ENCODE measurements around the gene LSMEM2. TPM values are rescaled to one million over a fixed set of nuclear protein-coding genes. Genes with fewer than 3 reads are reported as not detected.
"Not testable (repeated sequence)": the region's sequence is repeated elsewhere in the genome, so short reads cannot be mapped to it uniquely, and the experiment has no call there.

Gene LSMEM2
- total RNA-seq, 1 experiment from 2014 or later = not detected

- in situ Hi-C loops (cut with HindIII; ENCODE audit: low pct_unique_long_range_greater_than_20kb, low sequenced_read_pairs) = no loop called here
- DNase-seq (ENCODE audit: low read depth) = no peak
Observed at GRCh38 chr3:50261505-50261904, 17.4 kb upstream of the LSMEM2 start.

DNA sequence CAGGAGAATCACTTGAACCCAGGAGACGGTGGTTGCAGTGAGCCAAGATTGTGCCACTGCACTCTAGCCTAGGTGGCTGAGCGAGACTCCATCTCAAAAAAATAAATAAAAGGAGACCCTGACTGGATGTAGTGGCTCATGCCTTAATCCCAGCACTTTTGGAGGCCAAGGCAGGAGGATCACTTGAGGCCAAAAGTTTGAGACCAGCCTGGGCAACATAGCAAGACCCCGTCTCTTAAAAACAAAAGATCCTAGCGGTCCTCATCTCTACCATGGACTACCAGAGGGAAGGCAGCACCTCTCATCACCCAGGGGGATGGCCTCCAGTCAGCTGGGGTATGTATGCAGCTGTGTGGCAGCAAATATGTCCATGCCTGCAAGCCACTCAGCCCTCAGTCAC is 16.7 kb upstream of the LSMEM2 start:
- in situ Hi-C loops (cut with HindIII; ENCODE audit: low pct_unique_long_range_greater_than_20kb, low sequenced_read_pairs); DNase-seq (ENCODE audit: low read depth): not testable (repeated sequence)

DNA sequence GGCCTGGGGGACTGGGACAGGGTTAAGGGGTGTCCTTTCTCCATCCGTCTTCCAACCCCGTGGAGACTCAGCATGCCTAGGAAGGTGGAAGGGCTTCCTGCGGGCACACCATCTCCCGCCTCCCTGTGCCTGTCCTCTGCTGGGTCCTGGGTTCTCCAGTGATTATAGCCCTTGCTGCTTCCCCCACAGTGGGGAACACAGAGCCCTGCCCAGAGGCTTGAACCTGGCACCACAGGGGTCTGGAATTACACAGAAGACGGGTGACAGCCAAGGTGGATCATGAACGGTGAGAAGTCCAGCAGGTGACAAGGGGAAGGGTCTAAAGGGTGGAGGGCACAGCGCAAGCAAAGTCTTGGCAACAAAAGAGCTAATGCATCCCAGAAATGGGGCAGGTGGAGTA is 16.1 kb upstream of the LSMEM2 start:
- DNase-seq (ENCODE audit: low read depth) = no peak
- in situ Hi-C loops (cut with HindIII; ENCODE audit: low pct_unique_long_range_greater_than_20kb, low sequenced_read_pairs) = no loop called here

DNA sequence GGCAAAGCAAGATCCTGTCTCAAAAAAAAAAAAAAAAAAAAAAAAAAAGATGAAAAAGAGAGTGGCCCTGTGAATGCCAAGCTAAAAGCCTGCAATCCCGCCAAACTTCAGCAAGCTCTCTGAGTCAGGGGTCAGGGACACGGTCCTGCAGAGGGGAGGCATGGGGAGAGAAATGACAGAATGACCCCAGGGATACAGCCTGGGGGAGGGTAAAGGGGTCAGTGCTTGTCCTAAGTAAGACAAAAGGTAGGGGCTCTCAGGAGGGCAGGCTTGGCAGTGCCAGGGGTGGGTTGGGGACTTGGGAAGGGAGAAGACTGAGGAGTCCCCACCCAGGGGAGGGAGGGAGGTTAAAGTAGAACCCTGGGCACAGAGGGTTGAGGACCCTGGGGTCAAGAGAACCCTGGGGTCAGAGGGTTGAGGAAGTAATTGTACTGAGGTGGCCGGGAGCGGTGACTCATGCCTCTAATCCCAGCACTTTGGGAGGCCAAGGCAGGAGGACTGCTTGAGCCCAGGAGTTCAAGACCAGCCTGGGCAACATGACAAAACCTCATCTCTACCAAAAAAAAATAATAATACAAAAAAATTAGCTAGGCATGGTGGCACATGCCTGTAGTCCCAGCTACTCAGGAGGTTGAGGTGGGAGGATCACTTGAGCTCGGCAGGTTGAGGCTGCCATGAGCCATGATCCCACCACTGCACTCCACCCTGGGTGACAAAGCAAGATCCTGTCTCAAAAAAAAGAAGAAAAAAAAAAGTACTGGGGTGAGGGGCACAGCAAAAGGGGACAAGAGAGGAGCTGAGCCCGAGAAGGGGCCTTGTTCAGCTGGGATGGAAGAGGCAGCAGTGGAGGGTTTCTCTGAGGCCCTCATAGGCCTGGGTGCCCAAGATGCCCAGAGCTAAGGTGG is 15.2 kb upstream of the LSMEM2 start:
- in situ Hi-C loops (cut with HindIII; ENCODE audit: low pct_unique_long_range_greater_than_20kb, low sequenced_read_pairs) = no loop called here
- no peak for DNase-seq (ENCODE audit: low read depth)

- in situ Hi-C loops (cut with HindIII; ENCODE audit: low pct_unique_long_range_greater_than_20kb, low sequenced_read_pairs) = no loop called here
- peak; percentile 97 for DNase-seq (ENCODE audit: low read depth)
Observed at GRCh38 chr3:50264383-50264963, 14.4 kb upstream of the LSMEM2 start.

GRCh38 chr3:50264964-50265485 is 13.9 kb upstream of the LSMEM2 start:
- DNase-seq (ENCODE audit: low read depth) = no peak
- in situ Hi-C loops (cut with HindIII; ENCODE audit: low pct_unique_long_range_greater_than_20kb, low sequenced_read_pairs) = no loop called here

GRCh38 chr3:50265571-50265970 is 13.3 kb upstream of the LSMEM2 start:
- no peak for DNase-seq (ENCODE audit: low read depth)
- in situ Hi-C loops (cut with HindIII; ENCODE audit: low pct_unique_long_range_greater_than_20kb, low sequenced_read_pairs) = no loop called here

GRCh38 chr3:50266017-50266416 is 12.9 kb upstream of the LSMEM2 start:
- DNase-seq (ENCODE audit: low read depth) = no peak
- in situ Hi-C loops (cut with HindIII; ENCODE audit: low pct_unique_long_range_greater_than_20kb, low sequenced_read_pairs) = no loop called here

DNA sequence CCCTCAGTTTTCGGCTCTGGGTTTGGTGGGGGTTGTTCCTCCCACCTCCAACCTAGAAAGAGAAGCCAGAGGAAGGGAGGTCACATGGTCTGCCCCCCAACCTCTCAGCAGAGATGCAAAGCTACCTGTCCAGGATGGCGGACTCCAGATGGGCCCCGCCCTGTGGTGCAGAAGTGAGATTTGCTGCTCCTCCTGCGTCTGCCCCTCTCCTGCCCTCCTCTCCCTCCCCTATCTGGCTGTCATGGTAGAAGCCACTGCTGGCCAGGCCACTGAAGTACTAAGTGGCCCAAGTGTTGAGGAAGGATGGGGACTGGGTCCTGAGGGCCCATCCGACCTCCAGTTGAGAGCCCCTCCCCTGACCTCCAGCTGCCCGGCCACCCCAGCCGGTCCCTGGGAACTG is 12.1 kb upstream of the LSMEM2 start:
- in situ Hi-C loops (cut with HindIII; ENCODE audit: low pct_unique_long_range_greater_than_20kb, low sequenced_read_pairs) = no loop called here
- DNase-seq (ENCODE audit: low read depth) = no peak

GRCh38 chr3:50267280-50267913 is 11.5 kb upstream of the LSMEM2 start:
- in situ Hi-C loops (cut with HindIII; ENCODE audit: low pct_unique_long_range_greater_than_20kb, low sequenced_read_pairs) = no loop called here
- no peak for DNase-seq (ENCODE audit: low read depth)

- in situ Hi-C loops (cut with HindIII; ENCODE audit: low pct_unique_long_range_greater_than_20kb, low sequenced_read_pairs) = no loop called here
- no peak for DNase-seq (ENCODE audit: low read depth)
Observed at GRCh38 chr3:50268276-50268675, 10.6 kb upstream of the LSMEM2 start.

GRCh38 chr3:50268703-50269451 is 10.0 kb upstream of the LSMEM2 start, which contains the start of gene SEMA3B:
SEMA3B (plus strand) TSS chr3:50269147; CDS start chr3:50269241, 94 bp downstream.
- in situ Hi-C loops (cut with HindIII; ENCODE audit: low pct_unique_long_range_greater_than_20kb, low sequenced_read_pairs) = no loop called here
- DNase-seq (ENCODE audit: low read depth) = peak; percentile 97

- no peak for DNase-seq (ENCODE audit: low read depth)
- in situ Hi-C loops (cut with HindIII; ENCODE audit: low pct_unique_long_range_greater_than_20kb, low sequenced_read_pairs) = no loop called here
Observed at GRCh38 chr3:50269460-50269859, 9.4 kb upstream of the LSMEM2 start.

DNA sequence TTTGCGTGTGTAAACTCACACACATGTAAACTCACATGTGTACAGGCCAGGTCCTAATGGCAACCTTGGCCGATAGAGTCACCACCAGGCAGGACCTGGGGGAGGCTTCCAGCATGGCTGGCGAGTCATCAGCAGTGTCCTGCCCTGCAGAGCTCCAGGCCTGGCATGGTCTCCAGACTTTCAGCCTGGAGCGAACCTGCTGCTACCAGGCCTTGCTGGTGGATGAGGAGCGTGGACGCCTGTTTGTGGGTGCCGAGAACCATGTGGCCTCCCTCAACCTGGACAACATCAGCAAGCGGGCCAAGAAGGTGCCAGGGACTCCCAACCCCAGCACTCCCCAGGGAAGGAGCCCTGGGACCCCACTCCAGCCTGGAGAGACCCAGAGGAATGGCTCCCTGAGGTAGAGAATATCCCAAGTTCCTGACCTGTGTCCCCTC is 8.9 kb upstream of the LSMEM2 start:
- in situ Hi-C loops (cut with HindIII; ENCODE audit: low pct_unique_long_range_greater_than_20kb, low sequenced_read_pairs) = no loop called here
- no peak for DNase-seq (ENCODE audit: low read depth)

- in situ Hi-C loops (cut with HindIII; ENCODE audit: low pct_unique_long_range_greater_than_20kb, low sequenced_read_pairs) = no loop called here
- no peak for DNase-seq (ENCODE audit: low read depth)
Observed at GRCh38 chr3:50270422-50271224, 8.3 kb upstream of the LSMEM2 start.

DNA sequence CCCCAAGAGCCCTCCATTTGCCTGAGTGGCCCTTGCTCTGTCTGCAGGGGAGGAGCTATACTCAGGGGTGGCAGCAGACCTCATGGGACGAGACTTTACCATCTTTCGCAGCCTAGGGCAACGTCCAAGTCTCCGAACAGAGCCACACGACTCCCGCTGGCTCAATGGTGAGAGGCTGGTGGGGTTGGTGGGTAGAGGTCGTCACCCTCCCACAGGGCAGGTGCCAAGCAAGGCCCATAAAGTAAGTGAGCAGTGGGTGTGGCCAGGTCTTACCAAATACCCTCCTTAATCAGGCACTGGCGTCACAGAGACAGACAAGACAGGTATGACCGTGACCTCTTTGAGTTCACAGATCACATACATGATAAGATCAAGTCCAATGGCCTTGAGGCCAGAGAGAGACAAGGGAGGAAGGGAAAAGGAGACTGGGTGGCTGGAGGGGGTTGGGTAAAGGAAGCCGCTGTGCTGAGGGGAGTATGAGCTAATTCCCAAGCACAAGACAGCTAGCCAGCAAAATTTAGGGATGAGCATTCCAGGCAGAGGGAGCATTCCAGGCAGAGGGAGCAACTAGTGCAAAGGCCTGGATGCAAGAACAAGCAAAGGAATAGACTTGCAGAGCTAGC is 7.5 kb upstream of the LSMEM2 start:
- DNase-seq (ENCODE audit: low read depth) = no peak
- in situ Hi-C loops (cut with HindIII; ENCODE audit: low pct_unique_long_range_greater_than_20kb, low sequenced_read_pairs) = no loop called here

- in situ Hi-C loops (cut with HindIII; ENCODE audit: low pct_unique_long_range_greater_than_20kb, low sequenced_read_pairs) = not testable (repeated sequence)
Observed at GRCh38 chr3:50272538-50272910, 6.4 kb upstream of the LSMEM2 start.

More at GRCh38 chr3:50272538-50272910, 6.4 kb upstream of the LSMEM2 start:
- DNase-seq (ENCODE audit: low read depth) = not testable (repeated sequence)

Data from Caki2 (cell line).